Coronary artery (tissue), 2 donors: ENCODE measurements around the gene TALDO1.
A peak's percentile ranks its signal among the peaks of the same experiment; 100 is the strongest.

Experiments
- DNase-seq: peaks from one replicate; pipeline ENCODE4 v3.0.0-alpha.2; 2017; ENCODE audit warnings: low spot score
- H3K27ac ChIP-seq, 2 donors: fragments of 200-600 bp; sonication (generic); one replicate each; pipeline ENCODE4 v1.5.1; 2016 to 2019
- H3K4me3 ChIP-seq: fragments of 200-600 bp; sonication (generic); 2 replicates; pipeline ENCODE4 v1.5.1; 2016; ENCODE audit warnings: mild to moderate bottlenecking, moderate library complexity
- CTCF ChIP-seq: fragments of 200-600 bp; sonication (generic); IDR thresholded peaks from one replicate; pipeline ENCODE4 v1.5.1; 2019; ENCODE audit warnings: antibody characterized with exemption

The TALDO1 gene

GRCh38 chr11:724049-724777, 23.1 kb upstream of the TALDO1 start:
- Histone ChIP-seq H3K27ac (no peak overlapping the region), H3K4me3 (no peak overlapping the region)
- DNase-seq: no peak
- no peak for TF ChIP-seq CTCF

- no peak for TF ChIP-seq CTCF
- no peak for DNase-seq
- Histone ChIP-seq H3K4me3 (no peak overlapping the region), H3K27ac (no peak overlapping the region)
Observed at GRCh38 chr11:724778-725386, 22.4 kb upstream of the TALDO1 start.

GRCh38 chr11:725624-726202, 21.6 kb upstream of the TALDO1 start:
- no peak for DNase-seq
- TF ChIP-seq CTCF: no peak
- Histone ChIP-seq H3K27ac (peak overlapping the region in 1 of 2 donors; percentile 92), H3K4me3 (peak overlapping the region; percentile 59)

- peak; percentile 77 for DNase-seq
- peak overlapping the region; percentile 57 to 92 for H3K27ac ChIP-seq
- H3K4me3 ChIP-seq: peak overlapping the region; percentile 59
- TF ChIP-seq CTCF: no peak
Observed at GRCh38 chr11:726278-727220, 20.7 kb upstream of the TALDO1 start.

- DNase-seq: peak; percentile 74
- peak overlapping the region; percentile 1 for H3K4me3 ChIP-seq
- TF ChIP-seq CTCF: no peak
- H3K27ac ChIP-seq: peak overlapping the region; percentile 57 to 92
Observed at GRCh38 chr11:727281-727701, 20.0 kb upstream of the TALDO1 start.

- peak overlapping the region; percentile 57 to 92 for H3K27ac ChIP-seq
- peak; percentile 95 for DNase-seq
- TF ChIP-seq CTCF: peak; percentile 97
- H3K4me3 ChIP-seq: peak overlapping the region; percentile 1
Observed at GRCh38 chr11:727859-728748, 19.2 kb upstream of the TALDO1 start.
